Brain microvascular endothelial cell (primary cell): ENCODE data around the gene PKD1.

Source experiments
- DNase-seq: peaks from one replicate; pipeline ENCODE4 v3.0.0-alpha.2; 2020
- H3K27ac ChIP-seq: fragments of 250-450 bp; sonication (Bioruptor Pico); 2 replicates; pipeline ENCODE4 v1.5.1; 2020; ENCODE audit warnings: mild to moderate bottlenecking, moderate library complexity
- H3K27me3 ChIP-seq: fragments of 250-450 bp; sonication (Bioruptor Pico); replicated peaks from 2 replicates; pipeline ENCODE4 v1.5.1; 2020; ENCODE audit warnings: mild to moderate bottlenecking
- H3K36me3 ChIP-seq: fragments of 250-450 bp; sonication (Bioruptor Pico); replicated peaks from 2 replicates; pipeline ENCODE4 v1.5.1; 2020; ENCODE audit warnings: mild to moderate bottlenecking
- H3K4me3 ChIP-seq: 2 replicates; pipeline ENCODE4 v1.5.1; 2011; ENCODE audit warnings: low read depth, mild to moderate bottlenecking, control low read depth, low read length, moderate library complexity
- CTCF ChIP-seq: IDR thresholded peaks from 2 replicates; pipeline ENCODE4 v1.5.1; 2011; ENCODE audit warnings: low read depth, mild to moderate bottlenecking, moderate library complexity, low read length, control low read depth, inconsistent platforms; ENCODE audit errors: missing control alignments
- in situ Hi-C: cut with HindIII; loops from 2 replicates; pipeline ENCODE4 v1.10.0; 2017; ENCODE audit warnings: low sequenced_read_pairs, low pct_ligation_motif_present

PKD1 gene

GRCh38 chr16:2058420-2058819 lies 77.3 kb downstream of the PKD1 start:
- H3K27ac ChIP-seq = no peak overlapping the region
- H3K4me3 ChIP-seq = no peak overlapping the region
- no peak for TF ChIP-seq CTCF
- H3K27me3 ChIP-seq = no peaks in the 10 kb centered on the region
- in situ Hi-C loops = no loop called here
- no peak for DNase-seq
- H3K36me3 ChIP-seq = peaks cover 53% of the 10 kb centered on the region

GRCh38 chr16:2057438-2057837 lies 78.3 kb downstream of the PKD1 start:
- DNase-seq = no peak
- no peak for TF ChIP-seq CTCF
- H3K27ac ChIP-seq = no peak overlapping the region
- H3K27me3 ChIP-seq = no peaks in the 10 kb centered on the region
- H3K4me3 ChIP-seq = no peak overlapping the region
- peaks cover 62% of the 10 kb centered on the region for H3K36me3 ChIP-seq
- in situ Hi-C loops = no loop called here

- DNase-seq = no peak
- H3K36me3 ChIP-seq = peaks cover 67% of the 10 kb centered on the region
- H3K27ac ChIP-seq = no peak overlapping the region
- peak; percentile 46 for TF ChIP-seq CTCF
- in situ Hi-C loops = no loop called here
- no peak overlapping the region for H3K4me3 ChIP-seq
- H3K27me3 ChIP-seq = no peaks in the 10 kb centered on the region
These were observed 78.9 kb downstream of the PKD1 start for GRCh38 chr16:2056681-2057407.

GRCh38 chr16:2056077-2056476 lies 79.6 kb downstream of the PKD1 start:
- DNase-seq = peak; percentile 37
- in situ Hi-C loops = no loop called here
- Histone ChIP-seq H3K27ac (no peak overlapping the region), H3K4me3 (no peak overlapping the region), H3K36me3 (peaks cover 66% of the 10 kb centered on the region), H3K27me3 (no peaks in the 10 kb centered on the region)
- TF ChIP-seq CTCF = peak; percentile 53

- no peaks in the 10 kb centered on the region for H3K27me3 ChIP-seq
- in situ Hi-C loops = no loop called here
- DNase-seq = no peak
- H3K36me3 ChIP-seq = peaks cover 57% of the 10 kb centered on the region
- TF ChIP-seq CTCF = no peak
- no peak overlapping the region for H3K27ac ChIP-seq
- H3K4me3 ChIP-seq = no peak overlapping the region
These were observed 81.0 kb downstream of the PKD1 start for GRCh38 chr16:2054543-2055245.
